ENCODE measurements around the gene NCKAP1.
"Not testable (repeated sequence)": the region's sequence is repeated elsewhere in the genome, so short reads cannot be mapped to it uniquely, and the experiment has no call there.

NCKAP1 gene

GRCh38 chr2:182999348-183000028 lies 38.8 kb downstream of the NCKAP1 start:
- no peak for DNase-seq

GRCh38 chr2:182994228-182994912 lies 43.9 kb downstream of the NCKAP1 start:
- no peak for DNase-seq

- DNase-seq = no peak
Observed at GRCh38 chr2:182982941-182983340, 55.3 kb downstream of the NCKAP1 start.

- not testable (repeated sequence) for DNase-seq
Observed at GRCh38 chr2:182981475-182981874, 56.8 kb downstream of the NCKAP1 start.

- DNase-seq = no peak
Observed at GRCh38 chr2:182980652-182981051, 57.6 kb downstream of the NCKAP1 start.

GRCh38 chr2:182980115-182980514 lies 58.1 kb downstream of the NCKAP1 start:
- no peak for DNase-seq

- no peak for DNase-seq
Observed at GRCh38 chr2:182977463-182977862, 60.8 kb downstream of the NCKAP1 start.

GRCh38 chr2:182973441-182974352 lies 64.6 kb downstream of the NCKAP1 start:
- DNase-seq = no peak

GRCh38 chr2:182972548-182972942 lies 65.7 kb downstream of the NCKAP1 start:
- no peak for DNase-seq

GRCh38 chr2:182971820-182972547 lies 66.3 kb downstream of the NCKAP1 start:
- DNase-seq = no peak

- DNase-seq = no peak
Observed at GRCh38 chr2:182970486-182970885, 67.8 kb downstream of the NCKAP1 start.

- no peak for DNase-seq
Observed at GRCh38 chr2:182968493-182968892, 69.8 kb downstream of the NCKAP1 start.

GRCh38 chr2:182966356-182966755 lies 71.9 kb downstream of the NCKAP1 start:
- not testable (repeated sequence) for DNase-seq

- DNase-seq = no peak
Observed at GRCh38 chr2:182962641-182963040, 75.6 kb downstream of the NCKAP1 start.

- DNase-seq = not testable (repeated sequence)
Observed at GRCh38 chr2:182960869-182961268, 77.4 kb downstream of the NCKAP1 start.

GRCh38 chr2:182954789-182955188 lies 83.5 kb downstream of the NCKAP1 start:
- DNase-seq = no peak

GRCh38 chr2:182952741-182953450 lies 85.4 kb downstream of the NCKAP1 start:
- no peak for DNase-seq

- DNase-seq = no peak
Observed at GRCh38 chr2:182951948-182952663, 86.2 kb downstream of the NCKAP1 start.

GRCh38 chr2:182950546-182950945 lies 87.7 kb downstream of the NCKAP1 start:
- no peak for DNase-seq

GRCh38 chr2:182949572-182950189 lies 88.6 kb downstream of the NCKAP1 start:
- DNase-seq = no peak

GRCh38 chr2:182949052-182949451 lies 89.2 kb downstream of the NCKAP1 start:
- DNase-seq = no peak
